ENCODE data around the gene P2RX4.
"Not testable (repeated sequence)": the region's sequence is repeated elsewhere in the genome, so short reads cannot be mapped to it uniquely, and the experiment has no call there.

The P2RX4 gene

DNA sequence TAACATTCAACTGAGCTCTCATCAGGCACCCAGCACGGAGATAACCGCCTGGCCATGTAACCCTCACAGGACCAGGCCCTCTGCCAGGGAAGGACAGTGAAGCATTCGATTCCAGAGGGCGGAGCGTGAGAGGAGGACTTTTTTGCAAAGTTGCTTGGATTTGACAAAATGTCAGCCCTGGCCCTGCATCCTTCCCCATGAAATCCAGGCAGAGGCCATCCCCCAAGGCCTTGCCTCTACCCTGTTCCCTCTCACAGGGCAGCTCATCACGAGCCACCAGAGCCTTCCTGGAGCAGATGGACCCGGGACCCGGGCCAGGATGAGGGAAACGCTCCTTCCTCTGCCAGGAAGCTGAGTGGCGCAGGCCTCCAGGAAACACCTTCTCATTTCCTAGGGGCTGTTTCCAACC is 69.6 kb downstream of the P2RX4 start:
- no peak for DNase-seq

GRCh38 chr12:121280531-121280930 is 70.6 kb downstream of the P2RX4 start:
- DNase-seq: not testable (repeated sequence)

DNA sequence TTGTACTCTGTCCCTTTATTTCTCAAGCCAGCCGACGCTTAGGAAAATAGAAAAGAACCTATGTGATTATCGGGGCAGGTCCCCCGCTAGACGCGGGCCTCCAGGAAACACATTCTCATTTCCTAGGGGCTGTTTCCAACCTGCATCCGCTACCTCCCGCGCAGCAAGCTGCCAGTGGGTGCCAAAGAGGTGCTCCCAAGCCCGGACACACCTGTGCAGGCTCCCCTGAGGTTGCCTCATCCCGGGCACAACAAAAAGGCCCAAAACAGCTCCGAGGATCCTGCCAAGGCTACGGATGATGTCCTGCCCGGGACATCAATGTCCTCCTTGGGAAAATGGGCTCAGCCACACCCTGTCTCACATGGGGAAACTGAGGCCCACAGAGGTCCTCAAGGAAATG is 71.2 kb downstream of the P2RX4 start:
- not testable (repeated sequence) for DNase-seq

DNA sequence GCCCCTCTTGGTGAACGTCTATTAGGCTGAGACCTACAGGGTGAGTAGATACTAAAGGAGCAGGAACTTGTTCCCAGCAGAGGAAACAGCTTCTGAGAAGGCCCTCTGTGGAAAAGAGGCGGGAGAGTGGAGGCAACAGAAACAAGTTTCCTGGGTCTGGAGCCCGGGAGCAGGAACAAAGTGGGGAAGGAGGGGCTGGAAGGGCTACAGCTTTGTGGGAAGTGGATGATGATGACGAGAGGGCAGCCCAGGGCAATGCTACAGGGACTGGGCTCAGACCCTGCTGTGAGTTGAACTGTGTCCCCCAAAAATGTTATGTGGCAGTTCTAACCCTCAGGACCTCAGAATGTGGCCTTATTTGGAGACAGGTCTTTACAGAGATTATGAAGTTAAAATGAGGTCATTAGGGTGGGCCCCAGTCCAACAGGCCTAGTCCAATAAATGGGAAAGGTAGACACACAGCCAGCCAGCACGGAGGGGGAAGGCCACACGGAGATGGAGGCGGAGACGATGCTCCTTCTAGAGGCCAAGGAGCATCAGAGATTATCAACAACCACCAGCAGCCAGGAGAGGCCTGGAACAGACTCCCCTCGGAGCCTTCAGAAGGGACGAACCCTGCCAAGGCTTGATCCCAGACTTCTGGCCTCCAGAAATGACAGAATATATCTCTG is 72.3 kb downstream of the P2RX4 start:
- DNase-seq: no peak

DNA sequence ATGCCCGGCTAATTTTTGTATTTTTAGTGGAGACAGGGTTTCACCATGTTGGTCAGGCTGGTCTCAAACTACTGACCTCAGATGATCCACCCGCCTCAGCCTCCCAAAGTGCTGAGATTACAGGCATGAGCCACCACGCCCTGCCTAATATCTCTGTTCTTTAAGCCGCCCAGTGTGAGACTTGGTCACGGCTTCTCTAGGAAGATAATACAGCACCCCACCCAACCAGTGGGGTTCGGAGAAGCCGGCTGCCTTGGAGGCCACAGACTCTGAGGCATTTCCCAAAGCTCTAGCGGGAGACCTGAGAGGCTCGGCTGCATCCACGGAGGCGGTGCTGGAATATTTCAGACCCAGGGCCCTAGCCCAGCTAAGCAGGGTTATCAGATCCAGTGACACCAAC is 73.0 kb downstream of the P2RX4 start:
- DNase-seq: not testable (repeated sequence)

- DNase-seq: no peak
Observed at GRCh38 chr12:121283388-121283787, 73.5 kb downstream of the P2RX4 start.
